Uterus (tissue), 4 donors: ENCODE measurements around the gene ZW10. TPM values are rescaled to one million over a fixed set of nuclear protein-coding genes. Genes with fewer than 3 reads are reported as not detected.

ENCODE experiments used
- DNase-seq, 2 donors: peaks; one replicate each; pipeline ENCODE4 v3.0.0-alpha.2; 2019 to 2020
- H3K27ac ChIP-seq, 2 donors: fragments of 200-600 bp; sonication (generic); 1 replicate in 1 of 2; 2 replicates in 1 of 2; pipeline ENCODE4 v1.5.1; 2016 to 2018
- H3K27me3 ChIP-seq, 2 donors: fragments of 200-600 bp; sonication (generic); one replicate each; pipeline ENCODE4 v1.5.1; 2018 to 2019; ENCODE audit warnings: control low read depth in 1 of 2
- H3K36me3 ChIP-seq, 2 donors: fragments of 200-600 bp; sonication (generic); one replicate each; pipeline ENCODE4 v1.5.1; 2019; ENCODE audit warnings: control low read depth in 1 of 2
- H3K4me1 ChIP-seq, 2 donors: fragments of 200-600 bp; sonication (generic); one replicate each; pipeline ENCODE4 v1.5.1; 2018 to 2019; ENCODE audit warnings: control low read depth in 1 of 2
- H3K4me3 ChIP-seq, 2 donors: fragments of 200-600 bp; sonication (generic); 1 replicate in 1 of 2; 2 replicates in 1 of 2; pipeline ENCODE4 v1.5.1; 2018 to 2019; ENCODE audit warnings: mild to moderate bottlenecking in 1 of 2
- H3K9me3 ChIP-seq, 2 donors: fragments of 200-600 bp; sonication (generic); one replicate each; pipeline ENCODE4 v1.5.1; 2019; ENCODE audit warnings: control low read depth in 1 of 2
- POLR2A ChIP-seq, 2 donors: fragments of 450-650 bp; IDR thresholded peaks; one replicate each; pipeline ENCODE4 v1.6.1; 2016; ENCODE audit warnings: antibody characterized with exemption in 2 of 2, mild to moderate bottlenecking in 1 of 2, moderate library complexity in 1 of 2
- intact Hi-C: fragments of 100-400 bp; cut with DNase I; formaldehyde crosslinking; loops from one replicate; pipeline ENCODE4 v1.15.1; 2023; ENCODE audit warnings: low total_unique reads
- total RNA-seq, 4 donors: library from RNA; depleted of rRNA in 3 of 4; stranded (reverse); fragments of >200 nt in 3 of 4; gene quantifications; one replicate each; pipeline versions ENCODE4 v1.1.0 to v1.2.4, GENCODE V29; 2014 to 2023
- TF ChIP-seq, protein P1 (sequence below), 4 experiments: fragments of 200-600 bp in 2 of 4; fragments of 450-650 bp in 2 of 4; sonication (generic) in 2 of 4; IDR thresholded peaks; one replicate each; pipeline ENCODE4 v1.5.1; 2016 to 2019; ENCODE audit warnings: antibody characterized with exemption in 4 of 4, mild to moderate bottlenecking in 2 of 4, moderate library complexity in 1 of 4
- donor health status: DM: yes; HTN: yes; CAD: no.

The ZW10 gene
- total RNA-seq, 4 donors from 2014 or later = 5.6 to 122 (median 19.5) TPM

DNA sequence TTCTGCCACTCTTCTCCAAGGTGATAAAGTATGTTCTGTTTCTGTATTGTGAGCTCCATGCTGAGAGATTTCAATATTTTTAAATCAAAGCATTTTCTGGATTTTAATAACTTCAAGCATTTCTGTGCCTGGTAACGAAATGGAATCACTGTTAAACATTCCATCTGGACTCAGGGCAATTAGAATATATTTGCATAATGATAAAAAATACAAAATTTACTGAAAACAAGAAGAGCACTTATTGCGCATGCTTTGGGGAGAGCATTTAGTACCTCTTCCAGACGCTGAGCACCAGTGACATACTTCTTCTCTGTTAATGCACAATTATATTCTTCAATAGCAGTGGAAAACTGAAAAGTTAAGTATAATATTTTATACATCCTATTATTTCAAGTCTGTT lies 13.3 kb downstream of the ZW10 start:
- intact Hi-C loops = no loop called here
- Histone ChIP-seq H3K27me3 (no peaks in the 10 kb centered on the region), H3K9me3 (no peaks in the 10 kb centered on the region), H3K4me3 (no peak overlapping the region), H3K36me3 (no peaks in the 10 kb centered on the region), H3K27ac (no peak overlapping the region), H3K4me1 (no peaks in the 10 kb centered on the region)
- no peak for DNase-seq
- TF ChIP-seq POLR2A (IDR thresholded peaks at IDR 0.05) = no peak
- TF ChIP-seq, protein P1, sequence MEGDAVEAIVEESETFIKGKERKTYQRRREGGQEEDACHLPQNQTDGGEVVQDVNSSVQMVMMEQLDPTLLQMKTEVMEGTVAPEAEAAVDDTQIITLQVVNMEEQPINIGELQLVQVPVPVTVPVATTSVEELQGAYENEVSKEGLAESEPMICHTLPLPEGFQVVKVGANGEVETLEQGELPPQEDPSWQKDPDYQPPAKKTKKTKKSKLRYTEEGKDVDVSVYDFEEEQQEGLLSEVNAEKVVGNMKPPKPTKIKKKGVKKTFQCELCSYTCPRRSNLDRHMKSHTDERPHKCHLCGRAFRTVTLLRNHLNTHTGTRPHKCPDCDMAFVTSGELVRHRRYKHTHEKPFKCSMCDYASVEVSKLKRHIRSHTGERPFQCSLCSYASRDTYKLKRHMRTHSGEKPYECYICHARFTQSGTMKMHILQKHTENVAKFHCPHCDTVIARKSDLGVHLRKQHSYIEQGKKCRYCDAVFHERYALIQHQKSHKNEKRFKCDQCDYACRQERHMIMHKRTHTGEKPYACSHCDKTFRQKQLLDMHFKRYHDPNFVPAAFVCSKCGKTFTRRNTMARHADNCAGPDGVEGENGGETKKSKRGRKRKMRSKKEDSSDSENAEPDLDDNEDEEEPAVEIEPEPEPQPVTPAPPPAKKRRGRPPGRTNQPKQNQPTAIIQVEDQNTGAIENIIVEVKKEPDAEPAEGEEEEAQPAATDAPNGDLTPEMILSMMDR (IDR thresholded peaks at IDR 0.05) = no peak

DNA sequence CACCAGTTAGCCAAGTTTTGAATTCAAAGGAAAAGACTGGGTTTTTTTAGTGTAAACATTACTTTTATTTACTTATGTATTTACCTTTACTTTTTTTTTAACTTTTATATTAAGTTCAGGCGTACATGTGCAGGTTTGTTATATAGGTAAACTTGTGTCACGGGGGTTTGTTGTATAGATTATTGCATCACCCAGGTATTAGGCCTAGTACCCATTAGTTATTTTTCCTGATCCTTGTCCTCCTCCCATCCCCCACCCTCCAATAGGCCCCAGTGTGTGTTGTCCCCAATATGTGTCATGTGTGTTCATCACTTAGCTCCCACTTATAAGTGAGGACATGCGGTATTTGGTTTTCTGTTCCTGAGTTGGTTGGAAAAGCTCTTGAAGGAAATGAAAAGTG lies 20.6 kb downstream of the ZW10 start:
- Histone ChIP-seq H3K36me3 (no peaks in the 10 kb centered on the region), H3K27me3 (no peaks in the 10 kb centered on the region), H3K9me3 (no peaks in the 10 kb centered on the region), H3K27ac (no peak overlapping the region), H3K4me3 (no peak overlapping the region), H3K4me1 (no peaks in the 10 kb centered on the region)
- no peak for DNase-seq
- intact Hi-C loops = no loop called here
- TF ChIP-seq, protein P1 (IDR thresholded peaks at IDR 0.05) = no peak

DNA sequence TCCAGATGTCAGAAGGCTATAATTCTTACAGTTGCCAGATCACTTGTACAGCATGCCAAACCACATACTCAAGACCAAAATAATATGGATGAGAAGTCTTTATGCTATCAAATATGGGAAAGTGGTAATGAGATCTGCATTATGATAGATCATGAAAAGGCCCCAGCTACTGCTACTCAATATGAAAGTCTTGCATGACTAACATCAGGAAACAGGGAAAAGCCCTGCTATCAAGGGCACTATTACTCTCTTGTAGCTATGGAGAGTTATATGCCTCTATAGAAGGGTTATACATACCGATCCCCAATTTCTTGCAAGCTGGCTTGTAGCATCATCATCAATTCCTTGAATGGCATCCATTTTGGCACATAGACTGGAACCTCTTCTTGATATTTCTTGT lies 37.2 kb downstream of the ZW10 start:
- intact Hi-C loops = no loop called here
- no peak for DNase-seq
- Histone ChIP-seq H3K4me1 (no peaks in the 10 kb centered on the region), H3K36me3 (no peaks in the 10 kb centered on the region), H3K27ac (no peak overlapping the region), H3K9me3 (no peaks in the 10 kb centered on the region), H3K4me3 (no peak overlapping the region), H3K27me3 (no peaks in the 10 kb centered on the region)
- TF ChIP-seq, protein P1 (IDR thresholded peaks at IDR 0.05) = no peak
- no peak for TF ChIP-seq POLR2A (IDR thresholded peaks at IDR 0.05)

DNA sequence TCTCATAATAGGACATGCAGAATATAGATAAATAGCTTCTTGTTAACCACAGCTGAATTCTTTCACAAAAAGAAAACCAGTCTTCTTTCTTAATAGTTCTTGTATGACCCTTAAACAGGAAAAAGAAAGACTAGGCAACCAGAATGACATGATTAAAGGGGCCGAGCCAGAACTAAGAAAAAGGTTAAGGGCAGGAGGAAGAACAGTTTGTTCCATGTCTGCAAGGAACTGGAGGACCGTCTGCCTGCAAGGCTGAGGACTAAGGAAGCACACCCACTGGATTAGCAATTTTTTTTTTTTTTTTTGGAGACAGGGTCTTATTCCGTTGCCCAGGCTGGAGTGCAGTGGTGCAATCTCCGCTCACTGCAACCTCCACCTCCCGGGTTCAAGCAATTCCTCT lies 41.4 kb downstream of the ZW10 start:
- TF ChIP-seq, protein P1 (IDR thresholded peaks at IDR 0.05) = no peak
- no peak for TF ChIP-seq POLR2A (IDR thresholded peaks at IDR 0.05)
- H3K27ac ChIP-seq = no peak overlapping the region
- intact Hi-C loops = no loop called here
- H3K36me3 ChIP-seq = no peaks in the 10 kb centered on the region
- no peak for DNase-seq
- H3K27me3 ChIP-seq = no peaks in the 10 kb centered on the region
- H3K4me1 ChIP-seq = no peaks in the 10 kb centered on the region
- H3K4me3 ChIP-seq = no peak overlapping the region
- H3K9me3 ChIP-seq = no peaks in the 10 kb centered on the region

GRCh38 chr11:113730887-113731726 lies 42.4 kb downstream of the ZW10 start:
- peak in 1 of 2 donors; percentile 24 for DNase-seq
- H3K9me3 ChIP-seq = no peaks in the 10 kb centered on the region
- TF ChIP-seq POLR2A (IDR thresholded peaks at IDR 0.05) = no peak
- TF ChIP-seq, protein P1 (IDR thresholded peaks at IDR 0.05) = peak; percentile 35 to 58 (median 54)
- intact Hi-C loops = no loop called here
- H3K27me3 ChIP-seq = no peaks in the 10 kb centered on the region
- H3K4me1 ChIP-seq = no peaks in the 10 kb centered on the region
- H3K4me3 ChIP-seq = no peak overlapping the region
- H3K36me3 ChIP-seq = no peaks in the 10 kb centered on the region
- H3K27ac ChIP-seq = no peak overlapping the region
